ENCODE data around the gene IQCE. TPM values are rescaled to one million over a fixed set of nuclear protein-coding genes. Genes with fewer than 3 reads are reported as not detected.

Gene IQCE
- total RNA-seq, 1 experiment from 2014 or later, result 21.4 TPM

DNA sequence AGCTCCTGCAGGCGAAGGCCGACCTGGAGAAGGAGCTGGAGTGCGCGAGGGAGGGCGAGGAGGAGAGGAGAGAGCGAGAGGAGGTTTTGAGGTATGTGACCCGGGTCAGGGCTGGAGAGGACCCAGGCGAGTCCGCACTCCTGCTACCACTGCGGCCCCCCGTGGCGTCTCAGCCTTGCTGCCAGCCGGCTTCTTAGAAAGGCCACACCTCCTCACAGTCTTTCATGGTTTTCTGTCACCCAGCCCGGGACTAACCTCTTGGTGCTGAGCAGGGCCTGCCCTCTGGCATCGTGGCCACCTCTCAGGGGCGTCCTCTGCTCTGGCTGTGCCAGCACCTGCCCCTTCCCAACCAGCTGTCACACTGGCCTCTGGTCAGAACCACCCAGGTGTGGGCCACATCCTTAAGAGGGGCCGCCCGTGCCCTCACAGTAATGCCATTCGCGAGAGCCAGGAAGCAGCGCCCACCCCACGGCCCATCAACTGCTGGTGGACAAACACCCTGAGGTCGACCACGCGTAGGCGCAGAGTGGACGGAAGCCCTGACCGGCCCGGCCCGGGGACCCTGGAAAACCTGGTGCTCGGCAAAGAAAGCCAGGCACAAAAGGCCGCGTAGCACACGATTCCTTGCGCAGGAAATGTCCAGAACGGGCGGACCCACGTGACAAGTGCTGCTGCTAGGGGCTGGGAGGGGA lies 34.4 kb downstream of the IQCE start:
- ChIA-PET POLR2A (no interaction called here), CTCF (no interaction called here), RAD21 (ENCODE audit: low non-redundant PET in 1 of 2, low total read pairs in 2 of 2, uncharacterized antibody in 2 of 2, unreplicated experiment in 2 of 2) (no interaction called here)
- TF ChIP-seq, protein P1, sequence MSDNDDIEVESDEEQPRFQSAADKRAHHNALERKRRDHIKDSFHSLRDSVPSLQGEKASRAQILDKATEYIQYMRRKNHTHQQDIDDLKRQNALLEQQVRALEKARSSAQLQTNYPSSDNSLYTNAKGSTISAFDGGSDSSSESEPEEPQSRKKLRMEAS (IDR thresholded peaks at IDR 0.05), result no peak
- TF ChIP-seq CEBPB (IDR thresholded peaks at IDR 0.05; ENCODE audit: low read depth) (no peak), EZH2phosphoT487 (IDR thresholded peaks at IDR 0.05; ENCODE audit: borderline replicate concordance) (no peak), POLR2AphosphoS5 (IDR thresholded peaks at IDR 0.05; ENCODE audit: low read depth, low read length) (no peak), FOSL1 (IDR thresholded peaks at IDR 0.05; ENCODE audit: low read depth) (no peak), JUND (IDR thresholded peaks at IDR 0.05) (no peak), SIN3A (IDR thresholded peaks at IDR 0.05; ENCODE audit: low read depth) (no peak), POLR2A (IDR thresholded peaks at IDR 0.05; ENCODE audit: borderline replicate concordance, extremely low read depth, insufficient read depth, insufficient read length) (no peak)
- TF ChIP-seq, protein P2, sequence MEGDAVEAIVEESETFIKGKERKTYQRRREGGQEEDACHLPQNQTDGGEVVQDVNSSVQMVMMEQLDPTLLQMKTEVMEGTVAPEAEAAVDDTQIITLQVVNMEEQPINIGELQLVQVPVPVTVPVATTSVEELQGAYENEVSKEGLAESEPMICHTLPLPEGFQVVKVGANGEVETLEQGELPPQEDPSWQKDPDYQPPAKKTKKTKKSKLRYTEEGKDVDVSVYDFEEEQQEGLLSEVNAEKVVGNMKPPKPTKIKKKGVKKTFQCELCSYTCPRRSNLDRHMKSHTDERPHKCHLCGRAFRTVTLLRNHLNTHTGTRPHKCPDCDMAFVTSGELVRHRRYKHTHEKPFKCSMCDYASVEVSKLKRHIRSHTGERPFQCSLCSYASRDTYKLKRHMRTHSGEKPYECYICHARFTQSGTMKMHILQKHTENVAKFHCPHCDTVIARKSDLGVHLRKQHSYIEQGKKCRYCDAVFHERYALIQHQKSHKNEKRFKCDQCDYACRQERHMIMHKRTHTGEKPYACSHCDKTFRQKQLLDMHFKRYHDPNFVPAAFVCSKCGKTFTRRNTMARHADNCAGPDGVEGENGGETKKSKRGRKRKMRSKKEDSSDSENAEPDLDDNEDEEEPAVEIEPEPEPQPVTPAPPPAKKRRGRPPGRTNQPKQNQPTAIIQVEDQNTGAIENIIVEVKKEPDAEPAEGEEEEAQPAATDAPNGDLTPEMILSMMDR (IDR thresholded peaks at IDR 0.05 in 2 of 3, conservative IDR thresholded peaks at IDR 0.05 in 1 of 3; ENCODE audit: borderline replicate concordance in 1 of 3, insufficient read depth in 1 of 3, low read depth in 2 of 3, low read length in 2 of 3), result no peak
- Histone ChIP-seq H3K9ac (ENCODE audit: low read length) (no peak overlapping the region), H4K20me1 (ENCODE audit: insufficient read depth) (no peaks in the 10 kb centered on the region), H3K4me1 (ENCODE audit: control insufficient read depth in 1 of 2, insufficient read depth in 2 of 2, low read length in 2 of 2) (no peaks in the 10 kb centered on the region), H3K36me3 (ENCODE audit: control insufficient read depth in 1 of 2, insufficient read depth in 2 of 2, low read length in 2 of 2) (peaks cover 0 to 3% of the 10 kb centered on the region in 2 experiments; a peak in 1 of 4 replicates), H3K9me2 (ENCODE audit: insufficient read depth) (no peaks in the 10 kb centered on the region), H2AFZ (ENCODE audit: low read depth, low read length, poor library complexity, severe bottlenecking) (no peak overlapping the region), H3K4me2 (ENCODE audit: low read length) (no peak overlapping the region), H3K79me2 (ENCODE audit: insufficient read depth, low read length) (no peaks in the 10 kb centered on the region), H3K27ac (ENCODE audit: low read depth, low read length) (no peak overlapping the region), H3K27me3 (ENCODE audit: insufficient read depth, low read length) (no peaks in the 10 kb centered on the region), H3K9me3 (ENCODE audit: control insufficient read depth in 1 of 2, insufficient read depth in 1 of 2, low read depth in 1 of 2, low read length in 2 of 2) (no peaks in the 10 kb centered on the region), H3K4me3 (replicated peaks in 1 of 2; ENCODE audit: low read depth in 1 of 2, low read length in 2 of 2) (no peak overlapping the region)
- DNase-seq (ENCODE audit: low read depth, low spot score) (no peak), ATAC-seq (no peak)
- BruUV-seq (replicated peaks), result no TSS peak
- intact Hi-C loops (cut with micrococcal nuclease), result no loop called here
